ENCODE measurements around the gene NHLH1.

Gene NHLH1

DNA sequence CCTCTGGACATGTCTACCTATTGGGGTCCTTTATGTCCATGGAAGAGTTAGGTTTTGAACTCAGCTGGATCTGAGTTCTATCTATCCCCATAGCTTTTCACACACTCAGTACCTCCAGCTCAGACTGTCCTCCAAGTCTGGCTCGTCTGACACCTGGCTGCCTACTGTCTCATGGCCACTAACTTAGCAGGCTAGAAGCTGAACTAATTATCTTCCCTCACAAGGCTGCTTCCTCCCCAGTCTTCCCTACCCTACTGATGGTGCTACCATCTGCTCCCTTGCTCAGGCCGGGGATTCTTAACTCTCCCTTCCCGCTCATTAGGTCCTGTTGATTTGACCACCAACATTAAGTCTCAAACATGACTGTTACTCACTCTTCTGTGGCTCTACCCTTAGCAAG, 46.8 kb downstream of the NHLH1 start:
- DNase-seq = no peak

DNA sequence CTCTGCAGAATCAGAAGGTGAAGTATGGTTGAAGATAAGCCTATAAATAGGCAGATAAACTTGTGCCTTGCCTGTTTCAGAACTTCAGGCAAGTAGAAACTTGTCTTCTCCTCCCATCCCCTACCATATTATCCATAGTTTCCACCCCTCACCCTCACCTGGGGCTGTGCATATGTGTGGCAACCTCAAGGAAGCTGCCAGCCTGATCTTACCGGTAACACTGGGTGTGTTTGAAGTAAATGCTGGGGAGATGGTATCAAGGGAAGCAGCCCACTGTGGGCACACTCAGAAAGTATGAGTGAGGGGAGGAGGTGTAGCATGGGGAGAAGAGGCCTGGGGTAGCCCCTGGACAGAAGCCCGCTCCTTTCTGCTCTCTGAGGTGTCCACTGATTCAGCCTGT, 48.0 kb downstream of the NHLH1 start:
- DNase-seq = no peak

DNA sequence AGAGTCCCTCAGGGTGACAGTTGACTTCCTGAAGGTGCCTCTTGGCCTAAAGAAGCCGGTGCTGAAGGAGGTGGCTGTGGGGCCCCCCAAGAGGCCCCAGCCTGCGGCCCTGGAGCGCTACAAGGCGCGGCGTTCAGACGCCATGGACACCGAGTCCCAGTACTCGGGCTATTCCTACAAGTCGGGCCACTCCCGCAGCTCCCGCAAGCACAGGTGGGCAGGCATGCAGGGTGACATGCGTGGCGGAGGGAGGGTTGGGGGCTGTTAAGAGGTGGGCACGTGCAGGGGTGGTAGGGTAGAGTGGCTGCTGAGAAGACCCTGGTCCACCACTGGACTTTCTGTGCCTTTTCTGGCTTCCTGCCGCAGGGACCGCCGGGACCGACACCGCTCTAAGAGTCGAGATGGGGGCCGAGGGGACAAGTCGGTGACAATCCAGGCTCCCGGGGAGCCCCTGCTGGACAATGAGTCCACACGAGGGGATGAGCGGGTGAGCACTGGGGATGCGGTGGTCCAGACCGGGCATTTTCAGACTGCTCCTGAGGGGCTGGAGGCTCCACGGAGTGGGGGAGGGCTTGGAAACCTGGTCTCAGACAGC, 48.9 kb downstream of the NHLH1 start:
- no peak for DNase-seq

DNA sequence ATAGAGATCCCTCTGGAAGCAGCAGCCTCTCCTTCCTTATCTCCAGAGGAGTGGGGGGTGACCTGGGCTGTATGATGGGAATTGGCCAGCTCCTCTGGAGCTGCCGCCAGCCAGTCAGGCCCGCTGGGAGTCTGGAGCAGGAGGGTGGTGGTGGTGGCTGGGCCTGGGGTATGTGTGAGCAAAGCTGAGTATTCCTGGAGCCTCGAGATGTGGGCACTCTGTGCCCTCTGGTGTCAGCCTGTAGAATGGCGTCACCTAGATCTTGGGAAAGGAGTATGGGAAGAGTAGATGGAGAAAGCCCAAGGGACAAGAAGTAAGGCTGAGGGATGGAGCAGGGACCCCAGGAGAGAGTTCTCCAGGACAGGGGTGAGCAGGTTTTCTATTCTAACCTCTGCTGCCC, 49.5 kb downstream of the NHLH1 start:
- peak in 1 of 2 donors; percentile 16 for DNase-seq

DNA sequence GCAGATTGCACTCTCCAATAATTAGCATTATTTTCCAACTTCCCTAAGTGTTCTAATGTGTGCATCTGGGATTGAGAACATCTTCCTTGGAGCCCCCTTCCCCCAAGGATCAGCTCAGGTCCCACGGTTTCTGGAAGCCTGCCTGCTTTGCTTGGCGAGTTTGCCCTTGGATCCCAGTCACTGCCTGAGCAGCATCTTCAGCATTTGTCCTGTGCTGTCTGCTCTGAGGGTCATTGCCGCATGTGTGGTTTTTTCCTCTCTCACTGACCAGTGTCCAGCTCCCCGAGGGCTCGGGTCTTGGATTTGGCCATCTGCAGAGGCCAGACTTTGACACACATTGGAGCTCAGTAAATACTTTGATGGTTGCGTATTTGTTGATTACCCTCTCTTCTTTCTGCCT, 51.6 kb downstream of the NHLH1 start:
- no peak for DNase-seq

GRCh38 chr1:160419150-160419837, 52.4 kb downstream of the NHLH1 start:
- no peak for DNase-seq

- no peak for DNase-seq
Measured at GRCh38 chr1:160419838-160420169, 52.9 kb downstream of the NHLH1 start.

- no peak for DNase-seq
Measured at GRCh38 chr1:160420881-160421842, 54.3 kb downstream of the NHLH1 start.

GRCh38 chr1:160421881-160422280, 55.0 kb downstream of the NHLH1 start:
- no peak for DNase-seq

Data from inflammatory macrophage treated with lipopolysaccharide for 1 hour (primary cell).